IMR-90 (cell line): Measurements from ENCODE around the gene ATP8B4. TPM values are rescaled to one million over a fixed set of nuclear protein-coding genes. Genes with fewer than 3 reads are reported as not detected.

Experiments
- ATAC-seq: fragments of 200-7000 bp; cut with Tn5 transposase; 2 replicates; pipeline ENCODE4 v1.9.1; 2020; ENCODE audit warnings: low read depth, mild to moderate bottlenecking, moderate library complexity
- BruUV-seq: library from RNA; stranded (reverse); fragments of 400-500 nt; replicated peaks from 2 replicates; lab custom pipeline; 2021; lab: Mats Ljungman, UMichigan
- CTCF ChIA-PET: fragments of 300-600 bp; formaldehyde crosslinking; extraction: SDS; loops from one replicate; lab custom pipeline; 2021; ENCODE audit warnings: antibody characterized with exemption; lab: Yijun Ruan, JAX
- POLR2A ChIA-PET: fragments of 300-600 bp; sonication (Branson Sonifier 250); formaldehyde crosslinking; loops from one replicate; lab custom pipeline; 2022; ENCODE audit warnings: antibody characterized with exemption; ENCODE audit not compliant: unreplicated experiment; lab: Charles Lee
- DNase-seq: peaks from one replicate; pipeline ENCODE4 v3.0.0; 2013
- H2AFZ ChIP-seq: replicated peaks from 2 replicates; pipeline ENCODE3; 2013; ENCODE audit warnings: low read length, mild to moderate bottlenecking; ENCODE audit not compliant: poor library complexity
- H2AK5ac ChIP-seq: 2 replicates; pipeline ENCODE4 v1.6.1; 2013; ENCODE audit warnings: low read depth, low read length, inconsistent platforms
- H2AK9ac ChIP-seq: replicated peaks from 2 replicates; pipeline ENCODE3; 2013; ENCODE audit warnings: mild to moderate bottlenecking, low read depth, low read length, moderate library complexity; ENCODE audit not compliant: poor library complexity
- H2BK120ac ChIP-seq: 2 replicates; pipeline ENCODE4 v1.6.1; 2013; ENCODE audit warnings: low read depth, low read length, inconsistent platforms
- H2BK15ac ChIP-seq: 3 replicates; pipeline ENCODE4 v1.6.1; 2013; ENCODE audit warnings: low read depth, low read length, inconsistent platforms
- H2BK20ac ChIP-seq: 2 replicates; pipeline ENCODE4 v1.6.1; 2013; ENCODE audit warnings: low read depth, mild to moderate bottlenecking, inconsistent platforms, low read length, moderate library complexity
- H2BK5ac ChIP-seq: 2 replicates; pipeline ENCODE4 v1.6.1; 2013; ENCODE audit warnings: mild to moderate bottlenecking, low read depth, low read length, inconsistent platforms; ENCODE audit not compliant: poor library complexity, severe bottlenecking
- H3K14ac ChIP-seq: replicated peaks from 2 replicates; pipeline ENCODE4 v1.6.1; 2013; ENCODE audit warnings: low read depth, low read length, inconsistent platforms
- H3K18ac ChIP-seq: 2 replicates; pipeline ENCODE4 v1.6.1; 2013; ENCODE audit warnings: low read depth, low read length, control low read depth
- H3K23ac ChIP-seq: 2 replicates; pipeline ENCODE4 v1.6.1; 2013; ENCODE audit warnings: low read depth, low read length, inconsistent platforms
- H3K27ac ChIP-seq: 2 replicates; pipeline ENCODE4 v1.5.1; 2013; ENCODE audit warnings: mild to moderate bottlenecking, control low read depth, low read length; ENCODE audit not compliant: insufficient read depth
- H3K27me3 ChIP-seq: 2 replicates; pipeline ENCODE4 v1.6.1; 2013; ENCODE audit warnings: low read length; ENCODE audit not compliant: control insufficient read depth, insufficient read depth
- H3K36me3 ChIP-seq: 2 replicates; pipeline ENCODE4 v1.6.1; 2013; ENCODE audit warnings: low read length, mixed read lengths; ENCODE audit not compliant: control insufficient read depth, insufficient read depth
- H3K4ac ChIP-seq: 2 replicates; pipeline ENCODE4 v1.6.1; 2013; ENCODE audit warnings: low read depth, low read length, inconsistent platforms
- H3K4me1 ChIP-seq: 2 replicates; pipeline ENCODE4 v1.6.1; 2013; ENCODE audit warnings: low read length, mixed read lengths; ENCODE audit not compliant: control insufficient read depth, insufficient read depth
- H3K4me2 ChIP-seq: 2 replicates; pipeline ENCODE4 v1.6.1; 2013; ENCODE audit warnings: low read depth, mild to moderate bottlenecking, control low read depth, low read length, moderate library complexity
- H3K4me3 ChIP-seq: 2 replicates; pipeline ENCODE4 v1.5.1; 2013; ENCODE audit warnings: low read depth, mild to moderate bottlenecking, control low read depth, low read length, moderate library complexity; ENCODE audit not compliant: insufficient read depth
- H3K56ac ChIP-seq: 2 replicates; pipeline ENCODE4 v1.6.1; 2013; ENCODE audit warnings: low read length, inconsistent platforms; ENCODE audit not compliant: insufficient read depth; ENCODE audit errors: extremely low read depth
- H3K79me1 ChIP-seq, 2 experiments: 2 replicates each; pipeline ENCODE4 v1.6.1; 2013; ENCODE audit warnings: low read length in 2 of 2, inconsistent platforms in 1 of 2, low read depth in 1 of 2
- H3K9ac ChIP-seq: 2 replicates; pipeline ENCODE4 v1.6.1; 2013; ENCODE audit warnings: low read depth, low read length, control low read depth
- H3K9me1 ChIP-seq: 2 replicates; pipeline ENCODE4 v1.6.1; 2013; ENCODE audit warnings: low read length, inconsistent platforms; ENCODE audit not compliant: insufficient read depth
- H3K9me3 ChIP-seq: 2 replicates; pipeline ENCODE4 v1.6.1; 2013; ENCODE audit warnings: low read length; ENCODE audit not compliant: control insufficient read depth, insufficient read depth
- H4K20me1 ChIP-seq: 2 replicates; pipeline ENCODE4 v1.6.1; 2013; ENCODE audit warnings: low read length, inconsistent platforms; ENCODE audit not compliant: insufficient read depth
- H4K5ac ChIP-seq: 2 replicates; pipeline ENCODE4 v1.6.1; 2013; ENCODE audit warnings: mild to moderate bottlenecking, low read depth, low read length, control low read depth
- H4K8ac ChIP-seq, 2 experiments: 2 replicates each; pipeline ENCODE4 v1.6.1; 2013; ENCODE audit warnings: low read depth in 2 of 2, low read length in 2 of 2, control low read depth in 1 of 2, inconsistent platforms in 1 of 2
- H4K91ac ChIP-seq: 2 replicates; pipeline ENCODE4 v1.6.1; 2013; ENCODE audit warnings: low read depth, low read length, inconsistent platforms; ENCODE audit not compliant: insufficient read depth
- BHLHE40 ChIP-seq: fragments of 150-350 bp; IDR thresholded peaks from 2 replicates; pipeline ENCODE4 v1.6.1; 2016; ENCODE audit warnings: mild to moderate bottlenecking, low read depth, low read length
- CEBPB ChIP-seq: IDR thresholded peaks from 2 replicates; pipeline ENCODE4 v1.6.1; 2012; ENCODE audit warnings: low read depth, low read length, improper control_type of control experiment
- CHD1 ChIP-seq: IDR thresholded peaks from 2 replicates; pipeline ENCODE4 v1.6.1; 2012; ENCODE audit warnings: low read depth, low read length, improper control_type of control experiment
- ELK1 ChIP-seq: fragments of 150-350 bp; IDR thresholded peaks from 2 replicates; pipeline ENCODE4 v1.6.1; 2016; ENCODE audit warnings: low read depth, mild to moderate bottlenecking, low read length, moderate library complexity, borderline replicate concordance
- FOS ChIP-seq: fragments of 150-350 bp; IDR thresholded peaks from 2 replicates; pipeline ENCODE4 v1.6.1; 2016; ENCODE audit warnings: low read depth, low read length
- MAFK ChIP-seq: IDR thresholded peaks from 2 replicates; pipeline ENCODE4 v1.6.1; 2012; ENCODE audit warnings: low read depth, low read length, improper control_type of control experiment
- MAZ ChIP-seq: IDR thresholded peaks from 2 replicates; pipeline ENCODE4 v1.6.1; 2012; ENCODE audit warnings: low read depth, mild to moderate bottlenecking, low read length, improper control_type of control experiment, moderate library complexity, borderline replicate concordance
- MXI1 ChIP-seq: IDR thresholded peaks from 2 replicates; pipeline ENCODE4 v1.6.1; 2012; ENCODE audit warnings: low read depth, mild to moderate bottlenecking, low read length, moderate library complexity, borderline replicate concordance
- RAD21 ChIP-seq: IDR thresholded peaks from 2 replicates; pipeline ENCODE4 v1.6.1; 2012; ENCODE audit warnings: low read length, improper control_type of control experiment
- RCOR1 ChIP-seq: IDR thresholded peaks from 2 replicates; pipeline ENCODE4 v1.6.1; 2012; ENCODE audit warnings: mild to moderate bottlenecking, low read length, improper control_type of control experiment; ENCODE audit not compliant: insufficient replicate concordance
- RFX5 ChIP-seq: IDR thresholded peaks from 2 replicates; pipeline ENCODE4 v1.8.0; 2012; ENCODE audit warnings: low read depth, mild to moderate bottlenecking, low read length, moderate library complexity
- SMC3 ChIP-seq: fragments of 150-350 bp; IDR thresholded peaks from 2 replicates; pipeline ENCODE4 v1.6.1; 2016; ENCODE audit warnings: low read depth, mild to moderate bottlenecking, antibody characterized with exemption, low read length, moderate library complexity
- dilution Hi-C: fragments of 300-500 bp; cut with HindIII; formaldehyde crosslinking; loops from one replicate; pipeline ENCODE4 v1.14.3; 2018; ENCODE audit warnings: low sequenced_read_pairs; ENCODE audit not compliant: unreplicated experiment
- in situ Hi-C: fragments of 300-500 bp; cut with MboI; formaldehyde crosslinking; loops from 3 replicates; pipeline ENCODE4 v1.14.3; 2019; ENCODE audit warnings: low sequenced_read_pairs, inconsistent platforms, mixed read lengths
- intact Hi-C: fragments of 100-400 bp; cut with micrococcal nuclease; formaldehyde crosslinking; loops from 2 replicates; pipeline ENCODE4 v1.10.0; 2022
- polyA plus RNA-seq, 3 experiments: library from polyadenylated mRNA; depleted of rRNA; stranded (reverse); fragments of >200 nt; gene quantifications; 2 replicates each; pipeline ENCODE4 v1.2.3, GENCODE V29; 2012; ENCODE audit warnings: low replicate concordance in 1 of 3
- total RNA-seq: library from RNA; depleted of rRNA; stranded (reverse); fragments of >200 nt; gene quantifications from 2 replicates; pipeline ENCODE4 v1.2.3, GENCODE V29; 2012
- TF ChIP-seq, protein P1 (sequence below): conservative IDR thresholded peaks from 2 replicates; pipeline ENCODE4 v1.5.1; 2012; ENCODE audit warnings: mild to moderate bottlenecking, low read depth, low read length, improper control_type of control experiment

The ATP8B4 gene
- total and polyA plus RNA-seq, 2 of the 4 experiments (the other 2 are of a cell fraction): 0.12 to 0.54 TPM

DNA sequence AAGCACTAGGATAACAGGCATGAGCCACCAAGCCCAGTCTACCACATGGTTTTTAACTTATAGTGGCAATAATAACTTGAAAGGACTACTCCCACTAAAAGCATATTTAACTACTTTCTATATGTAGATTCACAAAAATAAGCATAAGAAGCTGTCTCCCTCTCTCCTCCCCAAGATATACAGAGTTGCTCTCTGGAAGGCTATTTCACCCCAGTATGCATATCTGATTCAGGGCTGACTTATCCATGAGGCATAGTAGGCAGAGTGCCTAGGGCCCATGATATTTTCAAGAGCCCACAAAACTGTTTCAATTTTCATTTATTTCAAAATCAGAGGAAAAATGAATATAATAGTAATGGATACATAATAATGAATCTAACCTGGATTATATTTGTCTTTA is 20.5 kb downstream of the ATP8B4 start:
- Histone ChIP-seq H2BK120ac (no peak overlapping the region), H3K36me3 (no peaks in the 10 kb centered on the region), H3K18ac (no peak overlapping the region), H2BK15ac (no peak overlapping the region), H4K8ac (no peak overlapping the region), H3K14ac (no peak overlapping the region), H3K4ac (no peak overlapping the region), H3K9me1 (peaks cover 3% of the 10 kb centered on the region; the same call in 1 of the 2 replicates), H3K23ac (no peak overlapping the region), H4K5ac (no peak overlapping the region), H3K79me1 (no peaks in the 10 kb centered on the region), H2AFZ (no peak overlapping the region), H2BK20ac (no peak overlapping the region), H2AK9ac (no peak overlapping the region), H3K9ac (no peak overlapping the region), H3K4me2 (no peak overlapping the region), H2BK5ac (no peak overlapping the region), H4K20me1 (no peaks in the 10 kb centered on the region), H3K27me3 (no peaks in the 10 kb centered on the region), H3K9me3 (no peaks in the 10 kb centered on the region), H3K4me1 (no peaks in the 10 kb centered on the region), H3K27ac (no peak overlapping the region), H3K56ac (no peak overlapping the region), H4K91ac (no peak overlapping the region), H3K4me3 (no peak overlapping the region), H2AK5ac (no peak overlapping the region)
- intact Hi-C loops (no loop called here), dilution Hi-C loops (no loop called here), in situ Hi-C loops (no loop called here)
- peak; percentile 37 for DNase-seq
- POLR2A ChIA-PET: no interaction called here
- no peak for ATAC-seq
- no TSS peak for BruUV-seq
- CTCF ChIA-PET: no interaction called here
- TF ChIP-seq SMC3 (no peak), CHD1 (no peak), CEBPB (no peak), FOS (no peak), RAD21 (no peak), MAZ (no peak), RCOR1 (no peak), MXI1 (no peak), MAFK (no peak), RFX5 (no peak), BHLHE40 (no peak), ELK1 (no peak)
- TF ChIP-seq, protein P1, sequence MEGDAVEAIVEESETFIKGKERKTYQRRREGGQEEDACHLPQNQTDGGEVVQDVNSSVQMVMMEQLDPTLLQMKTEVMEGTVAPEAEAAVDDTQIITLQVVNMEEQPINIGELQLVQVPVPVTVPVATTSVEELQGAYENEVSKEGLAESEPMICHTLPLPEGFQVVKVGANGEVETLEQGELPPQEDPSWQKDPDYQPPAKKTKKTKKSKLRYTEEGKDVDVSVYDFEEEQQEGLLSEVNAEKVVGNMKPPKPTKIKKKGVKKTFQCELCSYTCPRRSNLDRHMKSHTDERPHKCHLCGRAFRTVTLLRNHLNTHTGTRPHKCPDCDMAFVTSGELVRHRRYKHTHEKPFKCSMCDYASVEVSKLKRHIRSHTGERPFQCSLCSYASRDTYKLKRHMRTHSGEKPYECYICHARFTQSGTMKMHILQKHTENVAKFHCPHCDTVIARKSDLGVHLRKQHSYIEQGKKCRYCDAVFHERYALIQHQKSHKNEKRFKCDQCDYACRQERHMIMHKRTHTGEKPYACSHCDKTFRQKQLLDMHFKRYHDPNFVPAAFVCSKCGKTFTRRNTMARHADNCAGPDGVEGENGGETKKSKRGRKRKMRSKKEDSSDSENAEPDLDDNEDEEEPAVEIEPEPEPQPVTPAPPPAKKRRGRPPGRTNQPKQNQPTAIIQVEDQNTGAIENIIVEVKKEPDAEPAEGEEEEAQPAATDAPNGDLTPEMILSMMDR: no peak
